Neural progenitor cell (in vitro differentiated cells): ENCODE results near the gene EGFL6. TPM values are rescaled to one million over a fixed set of nuclear protein-coding genes. Genes with fewer than 3 reads are reported as not detected.

ENCODE experiments used
- DNase-seq: peaks from one replicate; pipeline ENCODE4 v3.0.0-alpha.2; 2016; ENCODE audit warnings: low spot score
- H2AFZ ChIP-seq: fragments of 200-600 bp; sonication (generic); replicated peaks from 2 replicates; pipeline ENCODE4 v1.6.1; 2016; ENCODE audit warnings: antibody characterized with exemption
- H3F3A ChIP-seq: fragments of 200-600 bp; sonication (generic); 2 replicates; pipeline ENCODE4 v1.6.1; 2016; ENCODE audit warnings: antibody characterized with exemption, low read depth
- H3K27ac ChIP-seq: fragments of 200-600 bp; sonication (generic); 2 replicates; pipeline ENCODE4 v1.5.1; 2016; ENCODE audit warnings: mild to moderate bottlenecking
- H3K27me3 ChIP-seq: fragments of 200-600 bp; sonication (generic); 2 replicates; pipeline ENCODE4 v1.6.1; 2016; ENCODE audit warnings: mild to moderate bottlenecking, moderate library complexity
- H3K36me3 ChIP-seq: fragments of 200-600 bp; sonication (generic); 2 replicates; pipeline ENCODE4 v1.5.1; 2016
- H3K4me1 ChIP-seq: fragments of 200-600 bp; sonication (generic); 2 replicates; pipeline ENCODE4 v1.6.1; 2016; ENCODE audit warnings: mixed run types
- H3K4me2 ChIP-seq: fragments of 200-600 bp; sonication (generic); 2 replicates; pipeline ENCODE4 v1.6.1; 2016
- H3K4me3 ChIP-seq: fragments of 200-600 bp; sonication (generic); 2 replicates; pipeline ENCODE4 v1.5.1; 2016
- H3K79me2 ChIP-seq: fragments of 200-600 bp; sonication (generic); 2 replicates; pipeline ENCODE4 v1.6.1; 2016; ENCODE audit warnings: low read depth
- H3K9ac ChIP-seq: fragments of 200-600 bp; sonication (generic); 2 replicates; pipeline ENCODE4 v1.6.1; 2016
- H3K9me3 ChIP-seq: fragments of 200-600 bp; sonication (generic); 2 replicates; pipeline ENCODE4 v1.5.1; 2016; ENCODE audit warnings: low read depth
- H4K20me1 ChIP-seq: fragments of 200-600 bp; sonication (generic); 2 replicates; pipeline ENCODE4 v1.6.1; 2016; ENCODE audit warnings: low read depth
- H3K27ac Mint-ChIP-seq: 3 replicates; pipeline ENCODE4 v1.8.0; 2021; ENCODE audit warnings: mixed read lengths
- H3K27me3 Mint-ChIP-seq: 2 replicates; pipeline ENCODE4 v1.8.0; 2022; ENCODE audit warnings: low read depth, mild to moderate bottlenecking, inconsistent platforms, moderate library complexity, mixed read lengths; ENCODE audit not compliant: insufficient read depth
- H3K36me3 Mint-ChIP-seq: 3 replicates; pipeline ENCODE4 v1.8.0; 2021; ENCODE audit warnings: mixed read lengths
- H3K4me1 Mint-ChIP-seq: 3 replicates; pipeline ENCODE4 v1.8.0; 2021; ENCODE audit warnings: mixed read lengths
- H3K4me3 Mint-ChIP-seq: 3 replicates; pipeline ENCODE4 v1.8.0; 2021; ENCODE audit warnings: mild to moderate bottlenecking, moderate library complexity, mixed read lengths
- H3K9me3 Mint-ChIP-seq: 3 replicates; pipeline ENCODE4 v1.8.0; 2020; ENCODE audit warnings: mixed read lengths
- EZH2 ChIP-seq: fragments of 200-600 bp; sonication (generic); IDR thresholded peaks from 2 replicates; pipeline ENCODE4 v1.6.1; 2017; ENCODE audit warnings: antibody characterized with exemption, mild to moderate bottlenecking, moderate library complexity
- EZH2phosphoT487 ChIP-seq: fragments of 200-600 bp; sonication (generic); IDR thresholded peaks from 2 replicates; pipeline ENCODE4 v1.6.1; 2017; ENCODE audit warnings: antibody characterized with exemption
- total RNA-seq: library from RNA; depleted of rRNA; stranded (reverse); fragments of >200 nt; gene quantifications from 2 replicates; pipeline ENCODE4 v1.2.3, GENCODE V29; 2015; ENCODE audit warnings: low replicate concordance
- TF ChIP-seq, protein P1 (sequence below): fragments of 200-600 bp; sonication (generic); IDR thresholded peaks from 2 replicates; pipeline ENCODE4 v1.5.1; 2017; ENCODE audit warnings: antibody characterized with exemption, mild to moderate bottlenecking

EGFL6 gene
- total RNA-seq, 1 donor from 2014 or later = 1.2 TPM

DNA sequence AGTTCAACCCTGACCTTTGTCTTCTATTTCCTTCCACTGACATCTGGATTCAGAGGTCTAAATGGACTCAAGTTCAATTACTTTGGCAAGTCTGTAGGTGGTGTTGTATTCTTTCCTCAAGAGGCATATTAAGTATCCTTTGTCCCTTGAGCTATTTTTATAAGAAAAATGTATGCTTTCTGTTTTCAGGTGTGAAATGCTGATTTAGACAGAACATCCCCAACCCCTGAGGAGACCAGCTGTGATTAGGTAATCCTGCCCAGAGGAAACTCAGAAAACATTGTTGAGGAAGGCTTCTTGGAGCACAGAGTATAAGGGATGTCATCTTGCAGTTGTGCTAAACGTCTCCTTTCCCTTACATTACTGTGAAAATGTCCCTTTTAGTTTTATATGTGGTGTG lies 46.6 kb upstream of the EGFL6 start:
- H3K27ac Mint-ChIP-seq = no peak overlapping the region
- no peaks in the 10 kb centered on the region for H3K36me3 Mint-ChIP-seq
- no peaks in the 10 kb centered on the region for H3K4me1 ChIP-seq
- TF ChIP-seq EZH2 (no peak), EZH2phosphoT487 (no peak)
- TF ChIP-seq, protein P1, sequence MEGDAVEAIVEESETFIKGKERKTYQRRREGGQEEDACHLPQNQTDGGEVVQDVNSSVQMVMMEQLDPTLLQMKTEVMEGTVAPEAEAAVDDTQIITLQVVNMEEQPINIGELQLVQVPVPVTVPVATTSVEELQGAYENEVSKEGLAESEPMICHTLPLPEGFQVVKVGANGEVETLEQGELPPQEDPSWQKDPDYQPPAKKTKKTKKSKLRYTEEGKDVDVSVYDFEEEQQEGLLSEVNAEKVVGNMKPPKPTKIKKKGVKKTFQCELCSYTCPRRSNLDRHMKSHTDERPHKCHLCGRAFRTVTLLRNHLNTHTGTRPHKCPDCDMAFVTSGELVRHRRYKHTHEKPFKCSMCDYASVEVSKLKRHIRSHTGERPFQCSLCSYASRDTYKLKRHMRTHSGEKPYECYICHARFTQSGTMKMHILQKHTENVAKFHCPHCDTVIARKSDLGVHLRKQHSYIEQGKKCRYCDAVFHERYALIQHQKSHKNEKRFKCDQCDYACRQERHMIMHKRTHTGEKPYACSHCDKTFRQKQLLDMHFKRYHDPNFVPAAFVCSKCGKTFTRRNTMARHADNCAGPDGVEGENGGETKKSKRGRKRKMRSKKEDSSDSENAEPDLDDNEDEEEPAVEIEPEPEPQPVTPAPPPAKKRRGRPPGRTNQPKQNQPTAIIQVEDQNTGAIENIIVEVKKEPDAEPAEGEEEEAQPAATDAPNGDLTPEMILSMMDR = no peak
- H3K9ac ChIP-seq = no peak overlapping the region
- H2AFZ ChIP-seq = no peak overlapping the region
- H3K9me3 ChIP-seq = no peaks in the 10 kb centered on the region
- H4K20me1 ChIP-seq = no peaks in the 10 kb centered on the region
- H3K79me2 ChIP-seq = no peaks in the 10 kb centered on the region
- no peak overlapping the region for H3K4me3 ChIP-seq
- H3K27me3 ChIP-seq = no peaks in the 10 kb centered on the region
- no peak overlapping the region for H3K27ac ChIP-seq
- H3K4me3 Mint-ChIP-seq = no peak overlapping the region
- DNase-seq = no peak
- H3K4me1 Mint-ChIP-seq = no peaks in the 10 kb centered on the region
- no peaks in the 10 kb centered on the region for H3K27me3 Mint-ChIP-seq
- H3K36me3 ChIP-seq = no peaks in the 10 kb centered on the region
- no peaks in the 10 kb centered on the region for H3F3A ChIP-seq
- H3K4me2 ChIP-seq = no peak overlapping the region
- no peaks in the 10 kb centered on the region for H3K9me3 Mint-ChIP-seq

DNA sequence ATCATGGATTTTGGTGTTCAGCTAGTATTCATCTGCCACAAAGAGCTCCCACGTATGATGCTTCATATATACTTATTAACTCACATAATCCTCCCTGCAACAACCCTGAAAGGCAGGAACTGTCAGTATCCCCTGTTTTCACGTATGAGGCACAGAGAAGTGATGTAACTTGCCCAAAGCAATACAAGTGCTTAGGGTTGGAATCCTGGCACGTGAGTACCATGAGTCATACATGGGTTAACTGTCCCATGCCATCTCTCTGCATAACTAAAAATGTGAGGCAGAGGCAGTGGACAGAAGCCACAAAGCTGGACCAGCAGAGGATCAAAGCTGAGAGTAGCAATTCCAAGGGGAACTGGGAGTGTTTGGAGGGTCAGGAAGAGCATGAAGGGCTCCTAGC lies 35.7 kb upstream of the EGFL6 start:
- Histone ChIP-seq H3F3A (no peaks in the 10 kb centered on the region), H3K4me2 (no peak overlapping the region), H3K36me3 (no peaks in the 10 kb centered on the region), H4K20me1 (no peaks in the 10 kb centered on the region), H3K4me1 (no peaks in the 10 kb centered on the region), H3K4me3 (no peak overlapping the region), H3K79me2 (no peaks in the 10 kb centered on the region), H3K27ac (no peak overlapping the region), H3K27me3 (no peaks in the 10 kb centered on the region), H3K9me3 (no peaks in the 10 kb centered on the region), H3K9ac (no peak overlapping the region), H2AFZ (no peak overlapping the region)
- Mint-ChIP-seq H3K4me1 (no peaks in the 10 kb centered on the region), H3K36me3 (peaks cover 2% of the 10 kb centered on the region), H3K4me3 (no peak overlapping the region), H3K9me3 (peaks cover 2% of the 10 kb centered on the region), H3K27me3 (peaks cover 3% of the 10 kb centered on the region), H3K27ac (no peak overlapping the region)
- no peak for DNase-seq
- TF ChIP-seq EZH2phosphoT487 (no peak), EZH2 (no peak)
- TF ChIP-seq, protein P1 = no peak

DNA sequence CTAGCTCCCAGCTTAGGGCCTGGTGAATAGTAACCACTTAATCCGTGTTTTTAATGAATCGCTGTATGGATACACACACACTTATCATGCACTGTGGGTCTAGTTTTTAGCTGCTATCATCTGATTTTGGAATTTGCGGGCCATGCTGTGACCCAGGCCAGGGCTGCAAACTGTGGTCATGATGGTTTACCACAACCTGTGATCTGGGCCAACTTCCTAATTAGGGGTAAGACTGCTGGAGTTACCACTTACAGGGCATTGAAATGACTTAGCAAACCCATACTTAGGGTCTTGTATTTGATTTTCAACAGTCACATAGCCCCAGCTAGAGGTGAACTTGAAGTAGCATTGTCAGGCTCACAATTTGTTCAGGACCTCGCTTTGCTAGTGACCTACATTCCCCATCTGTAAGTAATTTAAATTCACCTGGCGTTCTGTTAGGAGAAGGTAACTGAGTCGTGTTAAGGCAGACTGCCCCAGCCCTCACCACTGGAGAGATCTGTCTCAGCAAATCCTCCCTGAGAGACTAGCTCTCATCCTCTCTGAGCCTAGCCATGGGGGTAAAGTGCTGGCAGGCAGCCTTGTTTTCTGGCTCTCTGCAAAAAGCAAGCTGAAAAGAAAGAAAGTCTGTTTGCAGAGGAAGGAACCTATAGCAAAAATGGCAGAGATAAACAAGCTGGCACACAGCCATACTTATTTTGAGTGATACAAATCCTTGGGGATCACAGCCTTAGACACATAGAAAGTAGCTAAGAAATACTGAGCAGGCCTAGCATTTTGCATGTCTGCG lies 33.8 kb upstream of the EGFL6 start:
- Histone ChIP-seq H3K4me3 (no peak overlapping the region), H3K27ac (no peak overlapping the region), H3F3A (no peaks in the 10 kb centered on the region), H3K9ac (no peak overlapping the region), H4K20me1 (no peaks in the 10 kb centered on the region), H3K79me2 (no peaks in the 10 kb centered on the region), H3K4me2 (no peak overlapping the region), H3K27me3 (no peaks in the 10 kb centered on the region), H3K4me1 (no peaks in the 10 kb centered on the region), H3K36me3 (no peaks in the 10 kb centered on the region), H2AFZ (no peak overlapping the region), H3K9me3 (no peaks in the 10 kb centered on the region)
- peaks cover 2% of the 10 kb centered on the region for H3K9me3 Mint-ChIP-seq
- peaks cover 3% of the 10 kb centered on the region for H3K27me3 Mint-ChIP-seq
- H3K4me3 Mint-ChIP-seq = no peak overlapping the region
- no peak overlapping the region for H3K27ac Mint-ChIP-seq
- TF ChIP-seq EZH2 (no peak), EZH2phosphoT487 (no peak)
- TF ChIP-seq, protein P1 = no peak
- peaks cover 2% of the 10 kb centered on the region for H3K36me3 Mint-ChIP-seq
- no peak for DNase-seq
- H3K4me1 Mint-ChIP-seq = no peaks in the 10 kb centered on the region
